ENCODE results near the gene STC2. TPM values are rescaled to one million over a fixed set of nuclear protein-coding genes. Genes with fewer than 3 reads are reported as not detected.

Gene STC2
- total and polyA plus RNA-seq, 2 experiments from 2014 or later: 184 to 330 TPM

GRCh38 chr5:173319646-173320045 lies 8.6 kb downstream of the STC2 start:
- H3K4me1 ChIP-seq (ENCODE audit: insufficient read depth): peaks cover 47% of the 10 kb centered on the region
- H3K9me3 ChIP-seq (ENCODE audit: low read depth): no peaks in the 10 kb centered on the region
- H2AFZ ChIP-seq: no peak overlapping the region
- no peak for DNase-seq
- H3K36me3 ChIP-seq (ENCODE audit: low read depth): peaks cover 75% of the 10 kb centered on the region
- H3K27ac ChIP-seq: no peak overlapping the region; the same call in 1 of the 2 replicates
- WGBS, 2 experiments (ENCODE audit: low coverage in 1 of 2, low lambda C conversion rate in 2 of 2, missing lambda C conversion rate in 2 of 2): 50 to 52% methylated on average over 5 of the region's 5 CpGs
- H3K9me2 ChIP-seq (ENCODE audit: insufficient read depth): no peaks in the 10 kb centered on the region
- TF ChIP-seq EZH2 (IDR thresholded peaks at IDR 0.05; ENCODE audit: insufficient read depth, poor library complexity, severe bottlenecking) (no peak), EZH2phosphoT487 (IDR thresholded peaks at IDR 0.05; ENCODE audit: insufficient read depth, low read depth) (no peak)
- no peaks in the 10 kb centered on the region for H4K20me1 ChIP-seq (ENCODE audit: insufficient read depth)
- H3K27me3 ChIP-seq (replicated peaks; ENCODE audit: insufficient read depth): no peaks in the 10 kb centered on the region
- peaks cover 15% of the 10 kb centered on the region for H3K79me2 ChIP-seq (ENCODE audit: insufficient read depth)
- no peak overlapping the region for H3K9ac ChIP-seq
- H3K4me3 ChIP-seq: no peak overlapping the region
- no peak overlapping the region for H3K4me2 ChIP-seq (ENCODE audit: unreplicated experiment)
- in situ Hi-C loops (cut with MboI): no loop called here
- H3F3A ChIP-seq (ENCODE audit: insufficient read depth): peaks cover 79% of the 10 kb centered on the region

GRCh38 chr5:173318881-173319620 lies 9.2 kb downstream of the STC2 start:
- Histone ChIP-seq H3K79me2 (ENCODE audit: insufficient read depth) (peaks cover 9% of the 10 kb centered on the region; the same call in 1 of the 2 replicates), H3K4me3 (no peak overlapping the region), H3K36me3 (ENCODE audit: low read depth) (peaks cover 70% of the 10 kb centered on the region), H4K20me1 (ENCODE audit: insufficient read depth) (no peaks in the 10 kb centered on the region), H3K9me2 (ENCODE audit: insufficient read depth) (no peaks in the 10 kb centered on the region), H3K9ac (no peak overlapping the region), H3K4me1 (ENCODE audit: insufficient read depth) (peaks cover 41% of the 10 kb centered on the region), H3F3A (ENCODE audit: insufficient read depth) (peaks cover 80% of the 10 kb centered on the region), H3K9me3 (ENCODE audit: low read depth) (no peaks in the 10 kb centered on the region), H2AFZ (no peak overlapping the region), H3K27ac (no peak overlapping the region; the same call in 1 of the 2 replicates), H3K27me3 (replicated peaks; ENCODE audit: insufficient read depth) (no peaks in the 10 kb centered on the region), H3K4me2 (ENCODE audit: unreplicated experiment) (no peak overlapping the region)
- no peak for DNase-seq
- 70 to 74% methylated on average over 7 of the region's 7 CpGs for WGBS, 2 experiments (ENCODE audit: low coverage in 1 of 2, low lambda C conversion rate in 2 of 2, missing lambda C conversion rate in 2 of 2)
- in situ Hi-C loops (cut with MboI): no loop called here
- no peak for TF ChIP-seq EZH2phosphoT487 (IDR thresholded peaks at IDR 0.05; ENCODE audit: insufficient read depth, low read depth)
- no peak for TF ChIP-seq EZH2 (IDR thresholded peaks at IDR 0.05; ENCODE audit: insufficient read depth, poor library complexity, severe bottlenecking)

GRCh38 chr5:173318330-173318729 lies 9.9 kb downstream of the STC2 start:
- peaks cover 40% of the 10 kb centered on the region for H3K4me1 ChIP-seq (ENCODE audit: insufficient read depth)
- H3K79me2 ChIP-seq (ENCODE audit: insufficient read depth): 0 out of 2 replicates have a peak, but pooled peaks cover 9% of the 10 kb centered on the region
- H3K36me3 ChIP-seq (ENCODE audit: low read depth): peaks cover 69% of the 10 kb centered on the region

GRCh38 chr5:173317852-173318251 lies 10.4 kb downstream of the STC2 start:
- 0 out of 2 replicates have a peak, but pooled peaks cover 9% of the 10 kb centered on the region for H3K79me2 ChIP-seq (ENCODE audit: insufficient read depth)
- no peak overlapping the region for H3K4me3 ChIP-seq
- H3K9me2 ChIP-seq (ENCODE audit: insufficient read depth): no peaks in the 10 kb centered on the region
- no peak overlapping the region for H2AFZ ChIP-seq
- in situ Hi-C loops (cut with MboI): no loop called here
- no peaks in the 10 kb centered on the region for H4K20me1 ChIP-seq (ENCODE audit: insufficient read depth)
- DNase-seq: no peak
- TF ChIP-seq EZH2 (IDR thresholded peaks at IDR 0.05; ENCODE audit: insufficient read depth, poor library complexity, severe bottlenecking) (no peak), EZH2phosphoT487 (IDR thresholded peaks at IDR 0.05; ENCODE audit: insufficient read depth, low read depth) (no peak)
- peaks cover 64% of the 10 kb centered on the region for H3K36me3 ChIP-seq (ENCODE audit: low read depth)
- no peak overlapping the region for H3K27ac ChIP-seq
- peaks cover 90% of the 10 kb centered on the region for H3F3A ChIP-seq (ENCODE audit: insufficient read depth)
- no peaks in the 10 kb centered on the region for H3K27me3 ChIP-seq (replicated peaks; ENCODE audit: insufficient read depth)
- H3K9me3 ChIP-seq (ENCODE audit: low read depth): no peaks in the 10 kb centered on the region
- no peak overlapping the region for H3K4me2 ChIP-seq (ENCODE audit: unreplicated experiment)
- H3K4me1 ChIP-seq (ENCODE audit: insufficient read depth): peaks cover 39% of the 10 kb centered on the region
- 95 to 96% methylated on average over 18 of the region's 18 CpGs for WGBS, 2 experiments (ENCODE audit: low coverage in 1 of 2, low lambda C conversion rate in 2 of 2, missing lambda C conversion rate in 2 of 2)
- no peak overlapping the region for H3K9ac ChIP-seq

More at GRCh38 chr5:173318330-173318729, 9.9 kb downstream of the STC2 start:
- TF ChIP-seq EZH2phosphoT487 (IDR thresholded peaks at IDR 0.05; ENCODE audit: insufficient read depth, low read depth): no peak
- TF ChIP-seq EZH2 (IDR thresholded peaks at IDR 0.05; ENCODE audit: insufficient read depth, poor library complexity, severe bottlenecking): no peak
- Histone ChIP-seq H3K9me3 (ENCODE audit: low read depth) (no peaks in the 10 kb centered on the region), H3K27me3 (replicated peaks; ENCODE audit: insufficient read depth) (no peaks in the 10 kb centered on the region), H3K4me3 (no peak overlapping the region), H2AFZ (no peak overlapping the region), H3K27ac (no peak overlapping the region), H3K9me2 (ENCODE audit: insufficient read depth) (no peaks in the 10 kb centered on the region), H3K9ac (no peak overlapping the region), H3F3A (ENCODE audit: insufficient read depth) (peaks cover 87% of the 10 kb centered on the region), H4K20me1 (ENCODE audit: insufficient read depth) (no peaks in the 10 kb centered on the region), H3K4me2 (ENCODE audit: unreplicated experiment) (no peak overlapping the region)
- DNase-seq: no peak
- in situ Hi-C loops (cut with MboI): no loop called here
- 97 to 100% methylated on average over 2 of the region's 2 CpGs for WGBS, 2 experiments (ENCODE audit: low coverage in 1 of 2, low lambda C conversion rate in 2 of 2, missing lambda C conversion rate in 2 of 2)
